Ascending aorta (tissue), 2 donors: ENCODE results near the gene ANKRD10. TPM values are rescaled to one million over a fixed set of nuclear protein-coding genes. Genes with fewer than 3 reads are reported as not detected.

Source experiments
- DNase-seq, 2 donors: peaks; one replicate each; pipeline ENCODE4 v3.0.0-alpha.2; 2019; ENCODE audit warnings: low spot score in 2 of 2
- H3K27ac ChIP-seq, 2 donors: fragments of 200-600 bp; sonication (generic); one replicate each; pipeline ENCODE4 v1.5.1; 2016 to 2017; ENCODE audit warnings: mild to moderate bottlenecking in 1 of 2
- H3K27me3 ChIP-seq: fragments of 200-600 bp; sonication (generic); one replicate; pipeline ENCODE4 v1.5.1; 2017
- H3K36me3 ChIP-seq, 2 donors: fragments of 200-600 bp; sonication (generic); one replicate each; pipeline ENCODE4 v1.5.1; 2016
- H3K4me1 ChIP-seq, 2 donors: fragments of 200-600 bp; sonication (generic); one replicate each; pipeline ENCODE4 v1.5.1; 2016 to 2017; ENCODE audit warnings: mild to moderate bottlenecking in 1 of 2
- H3K4me3 ChIP-seq, 2 donors: fragments of 200-600 bp; sonication (generic); one replicate each; pipeline ENCODE4 v1.5.1; 2016 to 2017; ENCODE audit warnings: mild to moderate bottlenecking in 1 of 2
- H3K9me3 ChIP-seq, 2 donors: fragments of 200-600 bp; sonication (generic); one replicate each; pipeline ENCODE4 v1.5.1; 2016
- CTCF ChIP-seq, 3 experiments: fragments of 200-600 bp in 2 of 3; fragments of 450-650 bp in 1 of 3; sonication (generic) in 2 of 3; IDR thresholded peaks; one replicate each; pipeline ENCODE4 v1.5.1; 2016 to 2019; ENCODE audit warnings: antibody characterized with exemption in 3 of 3, mild to moderate bottlenecking in 1 of 3, moderate library complexity in 1 of 3
- intact Hi-C: fragments of 100-400 bp; cut with DNase I; formaldehyde crosslinking; loops from one replicate; pipeline ENCODE4 v1.15.1; 2023
- total RNA-seq: library from RNA; depleted of rRNA; stranded (reverse); fragments of >200 nt; gene quantifications from one replicate; pipeline ENCODE4 v1.1.0, GENCODE V29; 2016

ANKRD10 gene
- total RNA-seq, 1 donor from 2014 or later: 100 TPM

GRCh38 chr13:110910013-110910890, 4.6 kb downstream of the ANKRD10 start:
- Histone ChIP-seq H3K27ac (no peak overlapping the region), H3K4me1 (peaks cover 12 to 43% of the 10 kb centered on the region in 2 donors)
- DNase-seq: no peak

GRCh38 chr13:110907951-110908898, 6.6 kb downstream of the ANKRD10 start:
- H3K4me3 ChIP-seq: no peak overlapping the region
- H3K27ac ChIP-seq: peak overlapping the region; percentile 19 to 66
- intact Hi-C loops: no loop called here
- H3K4me1 ChIP-seq: peaks cover 12 to 41% of the 10 kb centered on the region in 2 donors
- no peaks in the 10 kb centered on the region for H3K9me3 ChIP-seq
- no peak for DNase-seq
- no peak for TF ChIP-seq CTCF (IDR thresholded peaks at IDR 0.05)
- peaks cover 3 to 29% of the 10 kb centered on the region in 2 donors for H3K36me3 ChIP-seq
- H3K27me3 ChIP-seq: no peaks in the 10 kb centered on the region

More at GRCh38 chr13:110910013-110910890, 4.6 kb downstream of the ANKRD10 start:
- TF ChIP-seq CTCF (IDR thresholded peaks at IDR 0.05): no peak
- H3K36me3 ChIP-seq: peaks cover 0 to 24% of the 10 kb centered on the region in 2 donors
- H3K27me3 ChIP-seq: no peaks in the 10 kb centered on the region
- H3K4me3 ChIP-seq: no peak overlapping the region
- no peaks in the 10 kb centered on the region for H3K9me3 ChIP-seq
- intact Hi-C loops: loop anchor here (10.0 kb wide), 1 partner anchor 375 kb away; no protein-coding TSS in a partner anchor

GRCh38 chr13:110907301-110907700, 7.6 kb downstream of the ANKRD10 start:
- Histone ChIP-seq H3K4me3 (no peak overlapping the region), H3K9me3 (no peaks in the 10 kb centered on the region), H3K4me1 (peaks cover 8 to 31% of the 10 kb centered on the region in 2 donors), H3K27ac (peak overlapping the region; percentile 19 to 66), H3K27me3 (no peaks in the 10 kb centered on the region), H3K36me3 (peaks cover 3 to 29% of the 10 kb centered on the region in 2 donors)
- no peak for TF ChIP-seq CTCF (IDR thresholded peaks at IDR 0.05)
- DNase-seq: no peak
- intact Hi-C loops: no loop called here

- TF ChIP-seq CTCF (IDR thresholded peaks at IDR 0.05): no peak
- Histone ChIP-seq H3K9me3 (no peaks in the 10 kb centered on the region), H3K36me3 (peaks cover 3 to 24% of the 10 kb centered on the region in 2 donors), H3K4me3 (no peak overlapping the region), H3K27ac (no peak overlapping the region), H3K27me3 (no peaks in the 10 kb centered on the region), H3K4me1 (peaks cover 0 to 15% of the 10 kb centered on the region in 2 donors)
- intact Hi-C loops: no loop called here
- DNase-seq: no peak
Observed at GRCh38 chr13:110904748-110905147, 10.1 kb downstream of the ANKRD10 start.

GRCh38 chr13:110902370-110902769, 12.5 kb downstream of the ANKRD10 start:
- intact Hi-C loops: no loop called here
- H3K36me3 ChIP-seq: peaks cover 5 to 18% of the 10 kb centered on the region in 2 donors
- no peak for DNase-seq
- TF ChIP-seq CTCF (IDR thresholded peaks at IDR 0.05): no peak
- H3K27ac ChIP-seq: peak overlapping the region in 1 of 2 donors; percentile 20
- H3K4me1 ChIP-seq: peaks cover 0 to 3% of the 10 kb centered on the region in 2 donors
- no peak overlapping the region for H3K4me3 ChIP-seq
- H3K27me3 ChIP-seq: no peaks in the 10 kb centered on the region
- H3K9me3 ChIP-seq: no peaks in the 10 kb centered on the region
